Heart left ventricle (tissue), 16 donors: ENCODE data around the gene OGDH. TPM values are rescaled to one million over a fixed set of nuclear protein-coding genes. Genes with fewer than 3 reads are reported as not detected.

Source experiments
- ATAC-seq, 4 donors: fragments of 200-7000 bp; cut with Tn5 transposase; one replicate each; pipeline ENCODE4 v1.9.1; 2020 to 2022; ENCODE audit warnings: moderate library complexity in 4 of 4, mild to moderate bottlenecking in 3 of 4, moderate number of reproducible peaks in 1 of 4
- DNase-seq, 5 donors: peaks; one replicate each; pipeline ENCODE4 v3.0.0-alpha.2; 2020
- H3K27ac ChIP-seq, 12 donors: fragments of 200-600 bp; sonication (generic) in 4 of 12; one replicate each; pipeline versions ENCODE4 v1.5.0 to v1.8.0; 2016 to 2022; ENCODE audit warnings: mild to moderate bottlenecking in 2 of 12
- H3K27me3 ChIP-seq, 9 donors: fragments of 200-600 bp; sonication (generic) in 2 of 9; one replicate each; pipeline versions ENCODE4 v1.5.1 to v1.8.0; 2016 to 2022; ENCODE audit warnings: mild to moderate bottlenecking in 3 of 9
- H3K36me3 ChIP-seq, 9 donors: fragments of 200-600 bp; sonication (generic) in 2 of 9; one replicate each; pipeline versions ENCODE4 v1.5.0 to v1.8.0; 2018 to 2022; ENCODE audit warnings: mild to moderate bottlenecking in 2 of 9
- H3K4me1 ChIP-seq, 12 donors: fragments of 200-600 bp; sonication (generic) in 4 of 12; one replicate each; pipeline versions ENCODE4 v1.5.0 to v1.8.0; 2016 to 2022; ENCODE audit warnings: mild to moderate bottlenecking in 3 of 12
- H3K4me3 ChIP-seq, 12 donors: fragments of 200-600 bp; sonication (generic) in 4 of 12; one replicate each; pipeline versions ENCODE4 v1.5.0 to v1.8.0; 2017 to 2022; ENCODE audit warnings: mild to moderate bottlenecking in 9 of 12, moderate library complexity in 4 of 12
- H3K9me3 ChIP-seq, 12 donors: fragments of 200-600 bp; sonication (generic) in 4 of 12; one replicate each; pipeline versions ENCODE4 v1.5.0 to v1.8.0; 2016 to 2022; ENCODE audit warnings: mild to moderate bottlenecking in 1 of 12
- POLR2A ChIP-seq, 2 donors: fragments of 450-650 bp; IDR thresholded peaks; one replicate each; pipeline ENCODE4 v1.6.1; 2017; ENCODE audit warnings: antibody characterized with exemption in 2 of 2, mild to moderate bottlenecking in 2 of 2, moderate library complexity in 2 of 2
- whole genome bisulfite sequencing, 4 donors: extraction: QIAGEN DNeasy Blood & Tissue Kit in 2 of 4; methylation state at CpG; one replicate each; pipeline versions ENCODE4 v1.1.5 to v1.1.7; 2013 to 2018; 5-methylcytosine and 5-hydroxymethylcytosine counted together
- intact Hi-C, 10 donors: fragments of 100-400 bp; cut with DNase I; formaldehyde crosslinking; loops; one replicate each; pipeline versions ENCODE4 v1.11.1 to v1.14.2; 2022
- polyA plus RNA-seq, 2 donors: library from polyadenylated mRNA; stranded (reverse); fragments of 200-250 nt; gene quantifications; one replicate each; pipeline ENCODE4 v1.2.3, GENCODE V29; 2013
- total RNA-seq, 9 donors: library from RNA; depleted of rRNA in 2 of 9; stranded (reverse); fragments of >200 nt in 2 of 9; fragmentation: NEBNext Ultra II Directional in 3 of 9; extraction: Animal tissue kit (Norgen Biotek cat#: 25700) in 3 of 9; gene quantifications; one replicate each; pipeline versions ENCODE4 v1.1.0 to v1.2.4, GENCODE V29; 2016 to 2023
- TF ChIP-seq, protein P1 (sequence below), 12 donors: fragments of 200-600 bp; sonication (generic) in 4 of 12; IDR thresholded peaks; one replicate each; pipeline versions ENCODE4 v1.5.0 to v1.8.0; 2018 to 2022; ENCODE audit warnings: antibody characterized with exemption in 12 of 12, mild to moderate bottlenecking in 5 of 12
- donor health status: ischemic (EF 13 %, LVEDD 7.1; RV severe dilation, severe dysfunction).
- donor health status: healthy with polysubstance abuse.
- donor health status: DM: no; HTN: yes; CAD: no.
- donor health status: DM: no; HTN: no; CAD: no.
- donor health status: ischemic (EF 25% LVEDD 6.9; RV normal size, moderate dysfunction).
- donor health status: ischemic (EF 25% LVEDD 5.7; RV mildly dilated, moderate dysfunction).
- donor health status: healthy.
- donor health status: DM: yes; HTN: yes; CAD: no.
- donor health status: ischemic (EF 35%, LVEDD 5.7; RV mildly dilated, moderate dysfunction).
- donor health status: nonischemic (EF 11% LVEDD 7.7; RV severe dilation, severe dysfunction).
- donor health status: DM: yes; HTN: yes; CAD: no.
- donor health status: PGD.
- donor health status: ischemic (EF 29% LVEDD 5.4; RV normal size, mild dysfunction).
- donor health status: nonischemic (EF 23%, LVEDD 6.1; RV moderate dilation, normal function).

Gene OGDH
- total and polyA plus RNA-seq, 11 donors: 247 to 789 (median 633) TPM

DNA sequence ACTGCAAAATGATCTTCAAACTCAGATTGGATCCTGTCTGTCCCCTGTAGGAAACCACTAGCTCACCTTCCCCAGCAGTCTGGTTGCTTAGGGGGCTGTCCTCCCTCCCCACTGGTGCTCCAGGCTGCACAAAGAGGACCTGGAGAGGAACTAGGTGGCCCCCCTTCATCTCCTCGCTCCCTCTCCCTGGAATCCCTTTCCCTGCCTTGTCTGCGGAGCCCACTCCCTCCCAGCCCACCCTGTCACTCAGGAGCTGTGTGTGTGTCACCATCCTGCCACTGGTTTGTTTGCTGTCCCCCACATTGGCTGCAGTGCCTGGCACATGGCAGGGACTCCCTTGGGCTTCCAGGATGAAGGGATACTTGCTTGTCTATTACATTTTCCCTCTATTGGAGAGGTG, 106.7 kb downstream of the OGDH start:
- peaks cover 0 to 21% (median 18%) of the 10 kb centered on the region in 9 donors for H3K36me3 ChIP-seq
- no peak overlapping the region for H3K4me3 ChIP-seq
- intact Hi-C loops: no loop called here
- ATAC-seq (no peak), DNase-seq (no peak)
- no peaks in the 10 kb centered on the region for H3K27me3 ChIP-seq
- H3K27ac ChIP-seq: peak overlapping the region in 2 of 12 donors; percentile 34 to 56
- TF ChIP-seq POLR2A (IDR thresholded peaks at IDR 0.05): no peak
- TF ChIP-seq, protein P1, sequence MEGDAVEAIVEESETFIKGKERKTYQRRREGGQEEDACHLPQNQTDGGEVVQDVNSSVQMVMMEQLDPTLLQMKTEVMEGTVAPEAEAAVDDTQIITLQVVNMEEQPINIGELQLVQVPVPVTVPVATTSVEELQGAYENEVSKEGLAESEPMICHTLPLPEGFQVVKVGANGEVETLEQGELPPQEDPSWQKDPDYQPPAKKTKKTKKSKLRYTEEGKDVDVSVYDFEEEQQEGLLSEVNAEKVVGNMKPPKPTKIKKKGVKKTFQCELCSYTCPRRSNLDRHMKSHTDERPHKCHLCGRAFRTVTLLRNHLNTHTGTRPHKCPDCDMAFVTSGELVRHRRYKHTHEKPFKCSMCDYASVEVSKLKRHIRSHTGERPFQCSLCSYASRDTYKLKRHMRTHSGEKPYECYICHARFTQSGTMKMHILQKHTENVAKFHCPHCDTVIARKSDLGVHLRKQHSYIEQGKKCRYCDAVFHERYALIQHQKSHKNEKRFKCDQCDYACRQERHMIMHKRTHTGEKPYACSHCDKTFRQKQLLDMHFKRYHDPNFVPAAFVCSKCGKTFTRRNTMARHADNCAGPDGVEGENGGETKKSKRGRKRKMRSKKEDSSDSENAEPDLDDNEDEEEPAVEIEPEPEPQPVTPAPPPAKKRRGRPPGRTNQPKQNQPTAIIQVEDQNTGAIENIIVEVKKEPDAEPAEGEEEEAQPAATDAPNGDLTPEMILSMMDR (IDR thresholded peaks at IDR 0.05): no peak
- H3K4me1 ChIP-seq: peaks cover 0 to 27% (median 0%) of the 10 kb centered on the region in 12 donors
- no peaks in the 10 kb centered on the region for H3K9me3 ChIP-seq
- 71 to 97% (median 78%) methylated on average over 2 of the region's 2 CpGs for WGBS, 4 donors

DNA sequence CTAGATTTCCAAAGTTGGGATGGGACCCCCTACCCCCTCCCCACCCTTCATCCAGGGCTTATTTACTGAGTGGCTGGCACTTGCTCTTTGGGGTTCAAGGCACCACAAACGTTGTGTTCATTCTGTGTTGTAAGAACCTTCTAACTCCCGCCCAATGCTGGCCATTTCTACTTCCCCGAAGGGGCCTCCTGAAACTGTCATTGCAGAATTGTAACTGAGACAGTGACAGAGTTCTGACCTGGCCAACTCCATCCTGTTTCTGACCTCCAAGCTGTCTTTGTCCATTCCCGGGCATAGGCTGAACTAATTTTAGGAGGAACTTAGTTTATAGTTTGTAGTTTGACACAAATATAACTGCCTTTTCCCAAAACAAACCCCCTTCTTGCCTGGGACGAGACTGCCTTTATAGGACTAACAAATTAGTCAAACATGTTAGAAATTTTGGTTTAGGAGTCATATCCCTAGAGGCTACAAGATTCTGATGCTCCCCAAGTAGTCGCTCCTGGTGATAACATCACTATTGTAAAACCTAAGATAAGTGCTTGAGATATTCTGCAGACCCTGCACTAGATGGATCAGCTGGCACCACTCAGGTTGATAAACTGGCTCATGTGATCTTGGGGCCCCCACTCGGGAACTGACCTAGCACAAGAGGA, 107.4 kb downstream of the OGDH start:
- H3K27ac ChIP-seq: peak overlapping the region in 4 of 12 donors; percentile 25 to 56 (median 32)
- H3K36me3 ChIP-seq: peaks cover 0 to 14% (median 12%) of the 10 kb centered on the region in 9 donors
- H3K27me3 ChIP-seq: no peaks in the 10 kb centered on the region
- 36 to 50% (median 39%) methylated on average over 7 of the region's 7 CpGs for WGBS, 4 donors
- H3K4me1 ChIP-seq: peaks cover 0 to 27% (median 0%) of the 10 kb centered on the region in 12 donors
- TF ChIP-seq POLR2A (IDR thresholded peaks at IDR 0.05): no peak
- TF ChIP-seq, protein P1 (IDR thresholded peaks at IDR 0.05): no peak
- no peak for DNase-seq
- no peak for ATAC-seq
- H3K9me3 ChIP-seq: no peaks in the 10 kb centered on the region
- H3K4me3 ChIP-seq: no peak overlapping the region
- intact Hi-C loops: no loop called here

DNA sequence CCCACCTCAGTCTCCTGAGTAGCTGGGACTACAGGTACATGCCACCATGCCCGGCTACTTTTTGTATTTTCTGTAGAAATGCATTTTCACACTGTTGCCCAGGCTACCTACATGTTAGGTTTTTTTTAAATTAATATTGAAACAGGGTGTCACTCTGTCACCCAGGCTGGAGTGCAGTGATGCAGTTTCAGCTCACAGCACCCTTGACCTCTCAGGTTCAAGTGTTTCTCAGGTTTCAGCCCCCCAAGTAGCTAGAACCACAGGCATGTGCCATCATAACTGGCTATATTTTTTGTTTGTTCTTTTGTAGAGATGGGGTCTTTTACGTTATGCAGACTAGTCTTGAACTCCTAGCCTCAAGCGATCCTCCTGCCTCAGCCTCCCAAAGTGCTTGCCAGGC, 109.8 kb downstream of the OGDH start:
- no peaks in the 10 kb centered on the region for H3K36me3 ChIP-seq
- ATAC-seq (no peak), DNase-seq (peak in 1 of 5 donors; percentile 14)
- H3K4me1 ChIP-seq: peaks cover 0 to 27% (median 0%) of the 10 kb centered on the region in 12 donors
- peak overlapping the region in 1 of 12 donors; percentile 65 for H3K27ac ChIP-seq
- TF ChIP-seq, protein P1 (IDR thresholded peaks at IDR 0.05): no peak
- TF ChIP-seq POLR2A (IDR thresholded peaks at IDR 0.05): no peak
- H3K27me3 ChIP-seq: no peaks in the 10 kb centered on the region
- WGBS, 4 donors: 90 to 97% (median 94%) methylated on average over 3 of the region's 3 CpGs
- H3K9me3 ChIP-seq: peaks cover 0 to 11% (median 0%) of the 10 kb centered on the region in 12 donors
- no peak overlapping the region for H3K4me3 ChIP-seq
- intact Hi-C loops: no loop called here

DNA sequence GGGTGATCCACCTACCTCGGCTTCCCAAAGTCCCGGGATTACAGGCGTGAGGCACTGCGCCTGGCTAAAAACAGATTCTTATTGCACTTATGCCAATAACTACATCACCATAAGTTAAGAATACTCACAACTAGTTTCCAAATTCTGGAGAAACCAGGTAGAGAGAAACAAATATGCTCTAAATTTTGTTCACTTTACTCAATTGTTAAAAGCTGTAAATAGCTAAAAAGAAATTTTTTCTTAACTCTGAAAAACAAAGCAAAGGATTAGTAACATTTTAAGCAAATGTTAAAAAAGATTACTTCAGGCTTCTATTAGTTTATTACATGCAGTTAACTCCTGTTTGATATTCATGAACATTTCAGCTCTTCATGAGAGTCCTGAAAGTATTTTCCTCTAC, 113.9 kb downstream of the OGDH start:
- intact Hi-C loops: no loop called here
- Histone ChIP-seq H3K4me3 (no peak overlapping the region), H3K27ac (no peak overlapping the region), H3K9me3 (peaks cover 0 to 11% (median 0%) of the 10 kb centered on the region in 12 donors), H3K27me3 (no peaks in the 10 kb centered on the region), H3K36me3 (no peaks in the 10 kb centered on the region), H3K4me1 (peaks cover 0 to 8% (median 0%) of the 10 kb centered on the region in 12 donors)
- ATAC-seq: no peak
- no peak for DNase-seq
- WGBS, 4 donors: 88 to 95% (median 93%) methylated on average over 4 of the region's 4 CpGs
- no peak for TF ChIP-seq POLR2A (IDR thresholded peaks at IDR 0.05)
- TF ChIP-seq, protein P1 (IDR thresholded peaks at IDR 0.05): no peak
